Common myeloid progenitor, CD34-positive (primary cell): ENCODE measurements around the gene SEMA3B.
A peak's percentile ranks its signal among the peaks of the same experiment; 100 is the strongest.

Experiments
- CTCF ChIA-PET: fragments of 350-600 bp; sonication (Branson Sonifier 250); formaldehyde crosslinking; loops from one replicate; lab custom pipeline; 2021; ENCODE audit warnings: antibody characterized with exemption; lab: Charles Lee
- POLR2A ChIA-PET: fragments of 350-600 bp; sonication (Branson Sonifier 250); formaldehyde crosslinking; loops from one replicate; lab custom pipeline; 2021; ENCODE audit warnings: antibody characterized with exemption; lab: Charles Lee
- DNase-seq, 3 donors: peaks; one replicate each; pipeline versions ENCODE4 v3.0.0 to v3.0.0-alpha.2; 2013
- H3K27ac ChIP-seq, 2 experiments: 1 replicate in 1 of 2; 2 replicates in 1 of 2; pipeline ENCODE4 v1.7.0; 2013; ENCODE audit warnings: inconsistent platforms in 2 of 2, low read length in 2 of 2, mild to moderate bottlenecking in 2 of 2, low read depth in 1 of 2, moderate library complexity in 1 of 2; ENCODE audit not compliant: severe bottlenecking in 2 of 2, insufficient read depth in 1 of 2, poor library complexity in 1 of 2
- H3K27me3 ChIP-seq, 5 experiments: replicated peaks in 2 of 5; 1 replicate in 3 of 5; 2 replicates in 2 of 5; pipeline versions ENCODE4 v1.6.1 to v1.7.0; 2013; ENCODE audit warnings: low read length in 4 of 5, mild to moderate bottlenecking in 2 of 5, moderate library complexity in 2 of 5, inconsistent platforms in 1 of 5; ENCODE audit not compliant: insufficient read depth in 5 of 5, control insufficient read depth in 4 of 5
- H3K36me3 ChIP-seq, 4 experiments: 1 replicate in 2 of 4; 2 replicates in 2 of 4; pipeline versions ENCODE4 v1.6.1 to v1.7.0; 2013; ENCODE audit warnings: low read length in 3 of 4, control low read depth in 1 of 4, mild to moderate bottlenecking in 1 of 4; ENCODE audit not compliant: control insufficient read depth in 4 of 4, insufficient read depth in 4 of 4
- H3K4me1 ChIP-seq, 4 experiments: 1 replicate in 3 of 4; 2 replicates in 1 of 4; pipeline versions ENCODE4 v1.6.1 to v1.7.1; 2013; ENCODE audit warnings: low read length in 3 of 4, mild to moderate bottlenecking in 3 of 4, control low read depth in 1 of 4, inconsistent platforms in 1 of 4, moderate library complexity in 1 of 4; ENCODE audit not compliant: control insufficient read depth in 4 of 4, insufficient read depth in 4 of 4; ENCODE audit errors: control extremely low read depth in 1 of 4
- H3K4me3 ChIP-seq, 7 experiments: 1 replicate in 4 of 7; 2 replicates in 3 of 7; pipeline versions ENCODE4 v1.5.1 to v1.7.0; 2013; ENCODE audit warnings: mild to moderate bottlenecking in 7 of 7, low read length in 6 of 7, moderate library complexity in 6 of 7, inconsistent platforms in 2 of 7, low read depth in 2 of 7, control low read depth in 1 of 7; ENCODE audit not compliant: insufficient read depth in 4 of 7, control insufficient read depth in 1 of 7; ENCODE audit errors: extremely low read depth in 1 of 7
- H3K9me3 ChIP-seq, 5 experiments: 1 replicate in 4 of 5; 2 replicates in 1 of 5; pipeline versions ENCODE4 v1.6.1 to v1.7.1; 2013; ENCODE audit warnings: low read length in 4 of 5, mild to moderate bottlenecking in 2 of 5, inconsistent platforms in 1 of 5, low read depth in 1 of 5, moderate library complexity in 1 of 5; ENCODE audit not compliant: control insufficient read depth in 4 of 5, insufficient read depth in 2 of 5; ENCODE audit errors: control extremely low read depth in 1 of 5
- WGBS: methylation state at CpG from one replicate; pipeline ENCODE4 v1.1.5; 2013; ENCODE audit not compliant: insufficient coverage; 5-methylcytosine and 5-hydroxymethylcytosine counted together

Gene SEMA3B

DNA sequence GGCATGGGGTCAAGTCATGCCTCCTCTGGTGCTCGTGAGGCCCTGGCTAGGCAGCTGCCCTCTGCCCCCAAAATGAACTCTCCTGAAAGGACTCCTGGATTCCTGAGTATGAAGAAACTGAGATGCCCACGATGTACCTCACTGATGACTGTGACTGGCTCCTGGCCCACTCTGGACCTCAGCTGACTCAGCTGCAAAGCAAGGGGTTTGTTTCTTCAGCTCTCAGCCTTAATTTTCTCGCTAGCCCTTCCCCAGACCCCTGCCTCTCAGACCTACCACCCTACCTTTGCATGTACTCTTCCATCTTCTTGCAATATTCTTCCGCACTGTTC, 38.2 kb upstream of the SEMA3B start:
- DNase-seq: no peak
- H3K4me3 ChIP-seq: no peak overlapping the region
- ChIA-PET POLR2A (interaction anchor here (1.0 kb wide), 1 partner anchor 12 kb away, joined by 4 read pairs; no protein-coding TSS in a partner anchor), CTCF (interaction anchor here (2.0 to 72.5 kb wide), 4 partner anchors 1 to 93 kb away, joined by 5 to 1875 read pairs (median 1056); partner anchors contain the start of genes GNAI2, GNAT1, LSMEM2 and SEMA3B)
- H3K4me1 ChIP-seq: peaks cover 2 to 57% (median 45%) of the 10 kb centered on the region in 4 experiments
- H3K27me3 ChIP-seq: no peaks in the 10 kb centered on the region
- no peak overlapping the region for H3K27ac ChIP-seq
- WGBS: 93% methylated on average over 3 of the region's 4 CpGs
- H3K36me3 ChIP-seq: no peaks in the 10 kb centered on the region
- no peaks in the 10 kb centered on the region for H3K9me3 ChIP-seq

DNA sequence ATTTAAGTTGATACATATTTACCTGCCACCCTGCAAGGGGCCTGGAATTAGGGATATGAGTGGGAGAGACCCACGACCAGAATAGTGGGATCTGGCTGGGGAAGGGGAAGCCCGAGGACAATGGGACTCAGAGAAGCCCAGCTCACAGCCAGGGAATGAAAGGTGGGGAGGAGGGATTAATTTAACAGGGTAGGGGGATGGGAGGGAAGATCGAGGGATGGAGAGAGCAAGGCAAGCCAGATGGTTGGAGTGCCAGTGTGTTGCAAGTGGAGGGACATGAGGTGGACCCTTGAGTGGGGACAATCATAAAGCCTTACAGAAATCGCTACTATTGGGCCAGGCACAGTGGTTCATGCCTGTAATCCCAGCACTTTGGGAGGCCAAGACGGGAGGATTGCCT, 37.4 kb upstream of the SEMA3B start:
- WGBS: 100% methylated on average over 5 of the region's 5 CpGs
- CTCF ChIA-PET: interaction anchor here (2.0 to 72.5 kb wide), 4 partner anchors 0 to 92 kb away, joined by 5 to 1875 read pairs (median 1056); partner anchors contain the start of genes GNAI2, GNAT1, LSMEM2 and SEMA3B
- Histone ChIP-seq H3K27me3 (no peaks in the 10 kb centered on the region), H3K27ac (no peak overlapping the region), H3K36me3 (no peaks in the 10 kb centered on the region), H3K9me3 (no peaks in the 10 kb centered on the region), H3K4me3 (no peak overlapping the region), H3K4me1 (peaks cover 2 to 61% (median 40%) of the 10 kb centered on the region in 4 experiments)
- POLR2A ChIA-PET: no interaction called here
- no peak for DNase-seq

DNA sequence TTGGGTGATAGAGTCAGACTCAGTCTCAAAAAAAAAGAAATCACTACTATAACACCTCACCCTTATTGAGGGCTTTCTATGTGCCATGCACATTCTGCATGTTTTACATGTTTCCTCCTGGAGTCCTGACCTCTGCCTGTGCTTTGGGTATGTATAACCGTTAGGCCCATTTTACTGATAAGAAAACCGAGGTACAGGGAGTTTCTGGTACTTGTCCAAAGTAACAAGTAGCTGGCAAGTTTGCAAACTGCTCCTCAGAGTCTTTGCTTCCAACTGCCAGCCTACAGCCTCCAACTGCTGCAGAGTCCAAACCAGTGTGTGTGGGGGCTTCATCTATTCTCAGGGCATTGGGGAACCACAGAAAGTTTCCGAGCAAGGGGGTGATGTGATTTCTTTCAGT, 36.6 kb upstream of the SEMA3B start:
- Histone ChIP-seq H3K27me3 (no peaks in the 10 kb centered on the region), H3K36me3 (no peaks in the 10 kb centered on the region), H3K4me3 (no peak overlapping the region), H3K27ac (no peak overlapping the region), H3K9me3 (no peaks in the 10 kb centered on the region), H3K4me1 (peaks cover 2 to 61% (median 41%) of the 10 kb centered on the region in 4 experiments)
- no peak for DNase-seq
- CTCF ChIA-PET: interaction anchor here (13.3 to 72.5 kb wide), 3 partner anchors 1 to 41 kb away, joined by 238 to 1875 read pairs (median 1875); partner anchors contain the start of genes GNAI2, GNAT1, LSMEM2 and SEMA3B
- POLR2A ChIA-PET: no interaction called here
- 96% methylated on average over 3 of the region's 3 CpGs for WGBS

DNA sequence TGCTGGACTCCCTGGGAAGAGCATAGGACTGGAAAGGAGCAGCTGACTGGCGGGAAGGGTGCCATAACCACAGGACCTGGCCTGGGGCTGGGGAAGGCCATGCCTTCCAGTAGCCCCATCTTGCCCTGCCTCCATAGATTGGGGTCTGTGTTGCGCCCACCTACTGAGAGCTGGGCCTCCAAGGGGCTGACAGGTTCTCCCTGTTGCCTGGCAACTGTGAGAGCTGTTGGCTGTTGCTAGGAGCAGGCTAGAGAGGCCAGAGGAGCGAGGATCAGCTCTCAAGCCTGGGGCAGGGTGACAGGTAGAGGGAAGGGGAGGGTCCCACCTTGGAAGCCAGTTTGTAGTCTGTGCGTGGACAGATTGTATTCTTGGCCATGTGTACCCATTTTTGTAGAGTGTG, 35.8 kb upstream of the SEMA3B start:
- 90% methylated on average over 2 of the region's 4 CpGs for WGBS
- ChIA-PET CTCF (interaction anchor here (13.3 to 72.5 kb wide), 3 partner anchors 1 to 42 kb away, joined by 238 to 1875 read pairs (median 1875); partner anchors contain the start of genes GNAI2, GNAT1, LSMEM2 and SEMA3B), POLR2A (interaction anchor here (2.5 kb wide), 1 partner anchor 14 kb away, joined by 9 read pairs; no protein-coding TSS in a partner anchor)
- Histone ChIP-seq H3K4me3 (no peak overlapping the region), H3K36me3 (peaks cover 0 to 2% (median 0%) of the 10 kb centered on the region in 4 experiments), H3K27ac (no peak overlapping the region), H3K9me3 (no peaks in the 10 kb centered on the region), H3K4me1 (peaks cover 2 to 61% (median 40%) of the 10 kb centered on the region in 4 experiments), H3K27me3 (no peaks in the 10 kb centered on the region)
- DNase-seq: no peak

DNA sequence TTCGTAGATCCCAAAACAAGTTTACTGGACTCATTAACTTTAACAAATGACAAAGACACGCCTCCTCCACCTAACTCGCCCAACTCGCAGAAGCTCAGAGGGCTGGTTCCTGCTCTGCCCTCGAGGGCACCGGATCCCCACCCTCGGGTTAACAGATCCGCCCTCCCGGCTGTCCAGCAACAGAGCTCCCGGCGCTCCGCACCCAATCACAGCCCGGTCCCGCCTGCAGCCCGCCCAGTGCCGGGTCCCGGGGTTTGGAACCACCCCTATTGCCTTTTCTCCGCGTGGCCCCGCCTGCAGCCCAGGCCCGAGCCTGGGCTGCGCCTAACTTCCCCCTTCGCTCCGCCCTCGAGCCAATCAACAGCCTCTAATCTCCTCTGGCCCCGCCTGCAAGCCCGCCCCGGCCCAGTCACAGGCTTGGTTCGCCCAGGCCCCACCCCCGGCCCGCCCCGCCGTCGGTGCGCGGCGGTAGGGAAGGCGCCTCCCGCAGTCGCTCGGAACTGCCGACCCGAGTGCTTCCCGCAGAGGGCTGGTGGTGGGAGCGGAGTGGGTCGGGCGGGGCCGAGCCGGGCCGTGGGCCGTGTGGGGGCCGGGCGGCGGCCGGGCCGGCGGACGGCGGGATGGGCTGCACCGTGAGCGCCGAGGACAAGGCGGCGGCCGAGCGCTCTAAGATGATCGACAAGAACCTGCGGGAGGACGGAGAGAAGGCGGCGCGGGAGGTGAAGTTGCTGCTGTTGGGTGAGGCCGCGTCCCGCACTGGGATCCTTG, 33.0 kb upstream of the SEMA3B start, which contains the start of gene GNAI2:
GNAI2 (plus strand) TSS at position 489 of the 768 bp plus-strand sequence; CDS start at position 621, 132 bp downstream.
- Histone ChIP-seq H3K4me3 (peak within 1 kb of the TSS; percentile 81 to 99 (median 97)), H3K36me3 (peaks cover 0 to 26% (median 10%) of the 10 kb centered on the region in 4 experiments), H3K27ac (peak within 1 kb of the TSS; percentile 80 to 93), H3K27me3 (no peaks in the 10 kb centered on the region), H3K9me3 (no peaks in the 10 kb centered on the region), H3K4me1 (peaks cover 11 to 61% (median 52%) of the 10 kb centered on the region in 4 experiments)
- DNase-seq: peak; percentile 97 to 99 (median 99)
- POLR2A ChIA-PET: interaction anchor here (0.6 to 2.5 kb wide), 7 partner anchors 9 to 123 kb away, joined by 3 to 9 read pairs (median 4); partner anchors contain the start of gene TMEM115
- under 1% methylated on average over 65 of the region's 75 CpGs for WGBS
- CTCF ChIA-PET: interaction anchor here (0.5 to 72.5 kb wide), 4 partner anchors 4 to 278 kb away, joined by 3 to 1875 read pairs (median 1056); partner anchors contain the start of genes GNAI2, GNAT1, LSMEM2 and SEMA3B

DNA sequence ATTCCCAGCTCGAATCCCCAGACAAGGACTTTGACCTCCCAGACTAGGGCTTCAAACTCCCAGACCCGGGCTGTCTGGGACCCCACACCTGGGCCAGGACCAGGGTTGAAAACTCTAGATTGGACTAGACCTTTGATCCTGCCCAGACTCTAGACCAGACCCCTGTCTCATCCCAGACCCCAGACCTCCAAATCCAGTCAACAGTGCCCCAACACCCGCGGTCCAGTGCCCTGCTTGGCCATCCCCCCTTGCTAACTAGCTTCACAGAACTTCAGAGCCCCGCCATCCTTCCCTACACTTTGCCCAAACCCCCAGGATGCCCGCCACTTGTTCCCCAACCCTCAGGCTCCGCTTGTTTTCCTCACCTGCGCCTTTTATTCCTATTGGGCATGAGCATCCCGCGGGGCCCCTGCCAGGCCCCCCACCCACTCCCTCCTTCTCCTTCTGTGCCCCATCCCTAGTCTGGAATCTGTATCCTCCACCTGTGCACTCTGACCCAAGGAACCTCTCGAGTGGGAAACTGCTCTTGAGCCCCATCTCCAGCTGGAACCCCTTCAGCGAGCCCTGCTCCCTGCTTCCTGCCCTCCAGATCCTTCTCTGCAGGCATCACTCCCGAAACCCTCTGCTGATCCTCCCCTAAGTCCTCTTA, 32.3 kb upstream of the SEMA3B start:
- H3K4me3 ChIP-seq: peak overlapping the region; percentile 81 to 99 (median 97)
- WGBS: 0% methylated on average over 12 of the region's 13 CpGs

More for the DNA sequence above, 32.3 kb upstream of the SEMA3B start:
- no peak for DNase-seq
- peaks cover 0 to 32% (median 10%) of the 10 kb centered on the region in 4 experiments for H3K36me3 ChIP-seq
- H3K4me1 ChIP-seq: peaks cover 11 to 64% (median 59%) of the 10 kb centered on the region in 4 experiments
- no peaks in the 10 kb centered on the region for H3K27me3 ChIP-seq
- peak overlapping the region; percentile 80 to 93 for H3K27ac ChIP-seq
- ChIA-PET CTCF (interaction anchor here (0.5 to 72.5 kb wide), 4 partner anchors 5 to 125 kb away, joined by 3 to 1875 read pairs (median 1056); partner anchors contain the start of genes GNAI2, GNAT1, LSMEM2 and SEMA3B), POLR2A (interaction anchor here (1.9 kb wide), 1 partner anchor 10 kb away, joined by 8 read pairs; no protein-coding TSS in a partner anchor)
- no peaks in the 10 kb centered on the region for H3K9me3 ChIP-seq
